Gastroesophageal sphincter (tissue), 4 donors: ENCODE measurements around the gene PJA1. TPM values are rescaled to one million over a fixed set of nuclear protein-coding genes. Genes with fewer than 3 reads are reported as not detected.
A peak's percentile ranks its signal among the peaks of the same experiment; 100 is the strongest.

Experiments used
- ATAC-seq: fragments of 150-250 bp; one replicate; pipeline ENCODE4 v1.9.1; 2016; ENCODE audit warnings: mild to moderate bottlenecking, moderate library complexity
- H3K27ac ChIP-seq, 4 donors: fragments of 200-600 bp; sonication (generic) in 3 of 4; 1 replicate in 3 of 4; 2 replicates in 1 of 4; pipeline ENCODE4 v1.5.1; 2016 to 2019
- H3K27me3 ChIP-seq: fragments of 200-600 bp; sonication (generic); one replicate; pipeline ENCODE4 v1.5.1; 2019
- H3K36me3 ChIP-seq, 2 donors: fragments of 200-600 bp; sonication (generic); one replicate each; pipeline ENCODE4 v1.5.1; 2019; ENCODE audit warnings: control low read depth in 1 of 2
- H3K4me1 ChIP-seq, 3 donors: fragments of 200-600 bp; sonication (generic); 1 replicate in 2 of 3; 2 replicates in 1 of 3; pipeline ENCODE4 v1.5.1; 2016 to 2019; ENCODE audit warnings: control low read depth in 2 of 3
- H3K4me3 ChIP-seq, 2 donors: fragments of 200-600 bp; sonication (generic); one replicate each; pipeline ENCODE4 v1.5.1; 2019; ENCODE audit warnings: mild to moderate bottlenecking in 1 of 2, moderate library complexity in 1 of 2
- H3K9me3 ChIP-seq, 3 donors: fragments of 200-600 bp; sonication (generic); one replicate each; pipeline ENCODE4 v1.5.1; 2017 to 2019; ENCODE audit warnings: control low read depth in 2 of 3
- EP300 ChIP-seq: sonication (generic); formaldehyde crosslinking; IDR thresholded peaks from one replicate; pipeline ENCODE4 v1.6.1; 2017; ENCODE audit warnings: antibody characterized with exemption, mild to moderate bottlenecking
- POLR2A ChIP-seq, 2 donors: fragments of 450-650 bp; IDR thresholded peaks; one replicate each; pipeline ENCODE4 v1.6.1; 2017; ENCODE audit warnings: antibody characterized with exemption in 2 of 2, mild to moderate bottlenecking in 2 of 2, moderate library complexity in 1 of 2
- POLR2AphosphoS5 ChIP-seq: sonication (generic); formaldehyde crosslinking; IDR thresholded peaks from one replicate; pipeline ENCODE4 v1.6.1; 2017; ENCODE audit warnings: antibody characterized with exemption
- WGBS, 2 donors: methylation state at CpG; one replicate each; pipeline ENCODE4 v1.1.5; 2018; ENCODE audit warnings: low coverage in 1 of 2; 5-methylcytosine and 5-hydroxymethylcytosine counted together
- total RNA-seq, 4 donors: library from RNA; depleted of rRNA; stranded (reverse); fragments of >200 nt; gene quantifications; one replicate each; pipeline ENCODE4 v1.1.0, GENCODE V29; 2016
- TF ChIP-seq, protein P1 (sequence below), 4 experiments: fragments of 200-600 bp in 2 of 4; fragments of 450-650 bp in 2 of 4; sonication (generic) in 1 of 4; IDR thresholded peaks; one replicate each; pipeline ENCODE4 v1.5.1; 2017 to 2019; ENCODE audit warnings: antibody characterized with exemption in 4 of 4, mild to moderate bottlenecking in 2 of 4, moderate library complexity in 2 of 4

PJA1 gene, protein sequence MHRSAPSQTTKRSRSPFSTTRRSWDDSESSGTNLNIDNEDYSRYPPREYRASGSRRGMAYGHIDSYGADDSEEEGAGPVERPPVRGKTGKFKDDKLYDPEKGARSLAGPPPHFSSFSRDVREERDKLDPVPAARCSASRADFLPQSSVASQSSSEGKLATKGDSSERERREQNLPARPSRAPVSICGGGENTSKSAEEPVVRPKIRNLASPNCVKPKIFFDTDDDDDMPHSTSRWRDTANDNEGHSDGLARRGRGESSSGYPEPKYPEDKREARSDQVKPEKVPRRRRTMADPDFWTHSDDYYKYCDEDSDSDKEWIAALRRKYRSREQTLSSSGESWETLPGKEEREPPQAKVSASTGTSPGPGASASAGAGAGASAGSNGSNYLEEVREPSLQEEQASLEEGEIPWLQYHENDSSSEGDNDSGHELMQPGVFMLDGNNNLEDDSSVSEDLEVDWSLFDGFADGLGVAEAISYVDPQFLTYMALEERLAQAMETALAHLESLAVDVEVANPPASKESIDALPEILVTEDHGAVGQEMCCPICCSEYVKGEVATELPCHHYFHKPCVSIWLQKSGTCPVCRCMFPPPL
- total RNA-seq, result 10 to 100 TPM; 23.3 to 27.0 (median 24.8) TPM

DNA sequence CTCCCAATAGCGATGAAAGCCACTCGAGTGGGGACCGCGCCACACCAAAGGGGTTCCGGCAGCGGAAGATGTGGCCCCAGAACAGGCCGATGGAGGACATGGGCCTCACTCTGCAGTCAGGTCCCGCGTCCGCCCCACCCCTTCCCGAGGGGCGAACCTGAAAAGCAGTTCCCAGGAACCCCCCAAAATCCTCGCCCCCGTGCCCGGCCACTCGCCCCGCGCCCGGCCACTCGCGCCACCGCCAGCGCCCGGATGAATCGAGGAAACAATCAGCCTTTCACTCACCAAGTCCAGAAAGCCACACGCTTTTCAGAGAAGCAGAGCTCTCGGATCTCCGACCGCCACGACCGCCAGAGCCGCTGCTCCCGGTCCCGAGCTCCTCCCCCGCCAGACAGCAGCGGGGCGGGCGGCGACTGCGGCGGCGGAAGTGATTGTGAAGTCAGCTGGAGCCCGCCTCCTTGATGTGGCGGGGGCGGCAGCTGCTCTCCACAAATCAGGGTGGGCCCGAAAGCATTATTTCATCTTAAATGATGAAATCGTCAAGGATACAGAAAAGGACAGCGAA lies at the start of gene PJA1:
Gene PJA1 (minus strand): TSS at position 367 of the 565 bp plus-strand sequence. CDS start 2,380 bp downstream, outside the sequence.
- peaks cover 0 to 20% of the 10 kb centered on the region in 2 donors for H3K36me3 ChIP-seq
- no peaks in the 10 kb centered on the region for H3K9me3 ChIP-seq
- H3K27me3 ChIP-seq, result no peaks in the 10 kb centered on the region
- peak within 1 kb of the TSS; percentile 71 to 89 (median 84) for H3K27ac ChIP-seq
- 0 to 24% methylated on average over 2 to 3 of the region's 48 CpGs for WGBS, 2 donors
- TF ChIP-seq POLR2A (IDR thresholded peaks at IDR 0.05) (peak; percentile 46 to 48), EP300 (no peak), POLR2AphosphoS5 (peak; percentile 72)
- TF ChIP-seq, protein P1, sequence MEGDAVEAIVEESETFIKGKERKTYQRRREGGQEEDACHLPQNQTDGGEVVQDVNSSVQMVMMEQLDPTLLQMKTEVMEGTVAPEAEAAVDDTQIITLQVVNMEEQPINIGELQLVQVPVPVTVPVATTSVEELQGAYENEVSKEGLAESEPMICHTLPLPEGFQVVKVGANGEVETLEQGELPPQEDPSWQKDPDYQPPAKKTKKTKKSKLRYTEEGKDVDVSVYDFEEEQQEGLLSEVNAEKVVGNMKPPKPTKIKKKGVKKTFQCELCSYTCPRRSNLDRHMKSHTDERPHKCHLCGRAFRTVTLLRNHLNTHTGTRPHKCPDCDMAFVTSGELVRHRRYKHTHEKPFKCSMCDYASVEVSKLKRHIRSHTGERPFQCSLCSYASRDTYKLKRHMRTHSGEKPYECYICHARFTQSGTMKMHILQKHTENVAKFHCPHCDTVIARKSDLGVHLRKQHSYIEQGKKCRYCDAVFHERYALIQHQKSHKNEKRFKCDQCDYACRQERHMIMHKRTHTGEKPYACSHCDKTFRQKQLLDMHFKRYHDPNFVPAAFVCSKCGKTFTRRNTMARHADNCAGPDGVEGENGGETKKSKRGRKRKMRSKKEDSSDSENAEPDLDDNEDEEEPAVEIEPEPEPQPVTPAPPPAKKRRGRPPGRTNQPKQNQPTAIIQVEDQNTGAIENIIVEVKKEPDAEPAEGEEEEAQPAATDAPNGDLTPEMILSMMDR (IDR thresholded peaks at IDR 0.05), result peak in 1 of 4 experiments; percentile 9
- peaks cover 0 to 15% (median 0%) of the 10 kb centered on the region in 3 donors for H3K4me1 ChIP-seq
- H3K4me3 ChIP-seq, result peak within 1 kb of the TSS; percentile 75 to 94
- peak; percentile 96 for ATAC-seq

DNA sequence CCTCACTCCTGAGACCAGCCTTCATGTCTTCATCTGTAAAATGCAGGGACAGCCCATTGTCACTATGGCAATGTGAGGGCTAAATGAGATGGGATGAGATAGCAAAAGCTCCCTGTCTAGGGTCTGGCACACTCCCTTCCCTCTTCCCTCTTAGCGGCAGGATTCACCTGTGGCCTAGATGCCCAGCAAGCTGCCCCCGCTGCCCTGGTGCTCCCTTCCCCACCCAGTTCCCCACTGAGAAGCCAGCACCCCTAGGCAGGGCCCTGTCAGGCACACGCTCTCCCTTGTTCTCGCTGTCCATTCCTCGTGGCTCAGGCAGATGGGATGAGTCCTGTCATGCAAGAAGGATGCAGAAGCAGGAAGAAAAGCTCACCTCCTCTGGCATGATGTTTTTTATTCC lies 49.2 kb upstream of the PJA1 start:
- 64% methylated on average over 3 of the region's 5 CpGs; no CpG with 5 or more reads in 1 of the 2 donors for WGBS, 2 donors
- Histone ChIP-seq H3K9me3 (no peaks in the 10 kb centered on the region), H3K36me3 (no peaks in the 10 kb centered on the region), H3K4me1 (peaks cover 0 to 24% (median 0%) of the 10 kb centered on the region in 3 donors), H3K27me3 (no peaks in the 10 kb centered on the region), H3K27ac (no peak overlapping the region), H3K4me3 (no peak overlapping the region)
- no peak for ATAC-seq
- TF ChIP-seq POLR2AphosphoS5 (no peak), EP300 (no peak), POLR2A (IDR thresholded peaks at IDR 0.05) (no peak)
- TF ChIP-seq, protein P1 (IDR thresholded peaks at IDR 0.05), result no peak

GRCh38 chrX:69211701-69212100 lies 46.4 kb upstream of the PJA1 start:
- H3K36me3 ChIP-seq, result no peaks in the 10 kb centered on the region
- H3K4me1 ChIP-seq, result peaks cover 0 to 16% (median 0%) of the 10 kb centered on the region in 3 donors
- TF ChIP-seq POLR2AphosphoS5 (no peak), EP300 (no peak), POLR2A (IDR thresholded peaks at IDR 0.05) (no peak)
- TF ChIP-seq, protein P1 (IDR thresholded peaks at IDR 0.05), result no peak
- H3K9me3 ChIP-seq, result no peaks in the 10 kb centered on the region
- H3K27me3 ChIP-seq, result no peaks in the 10 kb centered on the region
- 40 to 100% methylated on average over 1 of the region's 2 CpGs for WGBS, 2 donors
- no peak overlapping the region for H3K27ac ChIP-seq
- H3K4me3 ChIP-seq, result no peak overlapping the region
- no peak for ATAC-seq

GRCh38 chrX:69210581-69210980 lies 45.3 kb upstream of the PJA1 start:
- WGBS, 2 donors, result 40% methylated on average over 1 of the region's 3 CpGs; no CpG with 5 or more reads in 1 of the 2 donors
- Histone ChIP-seq H3K4me1 (peaks cover 0 to 12% (median 0%) of the 10 kb centered on the region in 3 donors), H3K27ac (peak overlapping the region in 1 of 4 donors; percentile 31), H3K9me3 (no peaks in the 10 kb centered on the region), H3K4me3 (no peak overlapping the region), H3K36me3 (no peaks in the 10 kb centered on the region), H3K27me3 (no peaks in the 10 kb centered on the region)
- TF ChIP-seq POLR2A (IDR thresholded peaks at IDR 0.05), result no peak
- TF ChIP-seq EP300, result no peak
- TF ChIP-seq POLR2AphosphoS5, result no peak
- TF ChIP-seq, protein P1 (IDR thresholded peaks at IDR 0.05), result no peak
- ATAC-seq, result no peak
